GM23248 (cell line): ENCODE results near the gene RBP5.

Experiments used
- EZH2 ChIP-seq: fragments of 200-600 bp; sonication (generic); IDR thresholded peaks from 2 replicates; pipeline ENCODE4 v1.6.1; 2018; ENCODE audit warnings: antibody characterized with exemption, mild to moderate bottlenecking; ENCODE audit not compliant: insufficient read depth, poor library complexity, severe bottlenecking
- EZH2phosphoT487 ChIP-seq: fragments of 200-600 bp; sonication (generic); IDR thresholded peaks from 2 replicates; pipeline ENCODE4 v1.6.1; 2018; ENCODE audit warnings: antibody characterized with exemption, moderate library complexity, mild to moderate bottlenecking, low read depth; ENCODE audit not compliant: insufficient read depth

DNA sequence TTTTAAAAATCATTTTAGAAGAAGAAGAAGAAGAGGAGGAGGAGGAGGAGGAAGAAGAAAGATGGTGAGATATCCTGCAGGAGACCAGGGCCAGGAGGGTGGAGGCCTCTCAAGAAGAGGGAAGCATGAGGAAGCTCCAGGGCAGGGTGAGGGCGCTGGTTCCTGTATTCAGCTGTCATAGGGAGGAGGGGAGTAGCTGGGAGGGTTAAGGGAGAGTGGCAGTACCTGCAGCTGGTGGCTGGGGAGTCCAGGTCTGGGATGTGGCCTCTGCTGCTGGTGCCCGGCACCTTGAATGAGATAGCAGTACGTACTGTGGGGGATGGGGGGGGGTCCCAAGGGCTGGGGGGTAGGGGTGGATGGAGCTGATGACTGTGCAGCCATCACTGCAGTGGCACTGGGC, 9.8 kb downstream of the RBP5 start:
- TF ChIP-seq EZH2 = no peak
- TF ChIP-seq EZH2phosphoT487 = no peak
